ENCODE measurements around the gene ITGBL1.

ITGBL1 gene

GRCh38 chr13:101486708-101487437, 34.4 kb downstream of the ITGBL1 start:
- H3K4me1 ChIP-seq (ENCODE audit: control insufficient read depth, insufficient read depth, low read length) = no peaks in the 10 kb centered on the region
- ChIA-PET CTCF (interaction anchor here (0.7 kb wide), 2 partner anchors 35 to 342 kb away, joined by 3 read pairs; no protein-coding TSS in a partner anchor), POLR2A (no interaction called here)
- H3K27ac ChIP-seq (ENCODE audit: extremely low read depth, low read depth, low read length) = no peak overlapping the region
- H3K4me3 ChIP-seq (ENCODE audit: low read depth, low read length) = no peak overlapping the region
- no peaks in the 10 kb centered on the region for H3K9me3 ChIP-seq (ENCODE audit: control insufficient read depth, insufficient read depth, low read depth, low read length)
- TF ChIP-seq, protein P1, sequence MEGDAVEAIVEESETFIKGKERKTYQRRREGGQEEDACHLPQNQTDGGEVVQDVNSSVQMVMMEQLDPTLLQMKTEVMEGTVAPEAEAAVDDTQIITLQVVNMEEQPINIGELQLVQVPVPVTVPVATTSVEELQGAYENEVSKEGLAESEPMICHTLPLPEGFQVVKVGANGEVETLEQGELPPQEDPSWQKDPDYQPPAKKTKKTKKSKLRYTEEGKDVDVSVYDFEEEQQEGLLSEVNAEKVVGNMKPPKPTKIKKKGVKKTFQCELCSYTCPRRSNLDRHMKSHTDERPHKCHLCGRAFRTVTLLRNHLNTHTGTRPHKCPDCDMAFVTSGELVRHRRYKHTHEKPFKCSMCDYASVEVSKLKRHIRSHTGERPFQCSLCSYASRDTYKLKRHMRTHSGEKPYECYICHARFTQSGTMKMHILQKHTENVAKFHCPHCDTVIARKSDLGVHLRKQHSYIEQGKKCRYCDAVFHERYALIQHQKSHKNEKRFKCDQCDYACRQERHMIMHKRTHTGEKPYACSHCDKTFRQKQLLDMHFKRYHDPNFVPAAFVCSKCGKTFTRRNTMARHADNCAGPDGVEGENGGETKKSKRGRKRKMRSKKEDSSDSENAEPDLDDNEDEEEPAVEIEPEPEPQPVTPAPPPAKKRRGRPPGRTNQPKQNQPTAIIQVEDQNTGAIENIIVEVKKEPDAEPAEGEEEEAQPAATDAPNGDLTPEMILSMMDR (tag by site-specific recombination; IDR thresholded peaks at IDR 0.05) = no peak
- TF ChIP-seq, protein P2, sequence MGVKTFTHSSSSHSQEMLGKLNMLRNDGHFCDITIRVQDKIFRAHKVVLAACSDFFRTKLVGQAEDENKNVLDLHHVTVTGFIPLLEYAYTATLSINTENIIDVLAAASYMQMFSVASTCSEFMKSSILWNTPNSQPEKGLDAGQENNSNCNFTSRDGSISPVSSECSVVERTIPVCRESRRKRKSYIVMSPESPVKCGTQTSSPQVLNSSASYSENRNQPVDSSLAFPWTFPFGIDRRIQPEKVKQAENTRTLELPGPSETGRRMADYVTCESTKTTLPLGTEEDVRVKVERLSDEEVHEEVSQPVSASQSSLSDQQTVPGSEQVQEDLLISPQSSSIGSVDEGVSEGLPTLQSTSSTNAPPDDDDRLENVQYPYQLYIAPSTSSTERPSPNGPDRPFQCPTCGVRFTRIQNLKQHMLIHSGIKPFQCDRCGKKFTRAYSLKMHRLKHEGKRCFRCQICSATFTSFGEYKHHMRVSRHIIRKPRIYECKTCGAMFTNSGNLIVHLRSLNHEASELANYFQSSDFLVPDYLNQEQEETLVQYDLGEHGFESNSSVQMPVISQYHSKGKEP (tag by site-specific recombination; IDR thresholded peaks at IDR 0.05) = no peak
- TF ChIP-seq ZNF214 (tag by site-specific recombination; IDR thresholded peaks at IDR 0.05; ENCODE audit: borderline replicate concordance) (no peak), MEIS1 (CRISPR knock-in tag; IDR thresholded peaks at IDR 0.05; ENCODE audit: borderline replicate concordance) (no peak), ZSCAN16 (tag by site-specific recombination; IDR thresholded peaks at IDR 0.05) (no peak), ZNF16 (tag by site-specific recombination; IDR thresholded peaks at IDR 0.05; ENCODE audit: low read depth) (no peak), HIC1 (tag by site-specific recombination; IDR thresholded peaks at IDR 0.05) (no peak), ZNF354C (tag by site-specific recombination; IDR thresholded peaks at IDR 0.05; ENCODE audit: borderline replicate concordance, low read depth) (no peak), ZFP41 (tag by site-specific recombination; IDR thresholded peaks at IDR 0.05; ENCODE audit: borderline replicate concordance) (no peak), ZIC2 (tag by site-specific recombination; IDR thresholded peaks at IDR 0.05) (no peak)
- H3K36me3 ChIP-seq (ENCODE audit: control insufficient read depth in 2 of 2, insufficient read depth in 1 of 2, low read length in 2 of 2) = no peaks in the 10 kb centered on the region

DNA sequence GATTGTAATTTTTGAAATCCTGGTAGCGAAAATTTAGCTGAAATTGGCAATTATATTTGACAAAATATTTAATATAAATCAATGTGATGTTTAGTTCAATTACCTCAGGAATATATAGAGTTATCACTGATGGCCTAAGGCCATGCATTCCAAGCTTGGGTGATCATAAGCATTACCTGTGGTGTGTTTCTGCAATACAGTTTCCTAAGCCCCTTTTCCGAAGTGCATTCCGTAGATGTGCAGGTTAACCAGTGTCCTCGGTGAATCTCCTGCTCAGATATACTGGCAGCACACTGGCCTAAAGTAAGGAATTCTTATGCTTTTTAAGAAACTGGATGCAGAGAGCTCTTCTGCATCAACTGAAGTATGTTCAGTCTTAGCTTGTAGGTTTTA, 35.0 kb downstream of the ITGBL1 start:
- Histone ChIP-seq H3K4me3 (ENCODE audit: low read depth, low read length) (no peak overlapping the region), H3K27ac (ENCODE audit: extremely low read depth, low read depth, low read length) (no peak overlapping the region), H3K9me3 (ENCODE audit: control insufficient read depth, insufficient read depth, low read depth, low read length) (no peaks in the 10 kb centered on the region), H3K36me3 (ENCODE audit: control insufficient read depth in 2 of 2, insufficient read depth in 1 of 2, low read length in 2 of 2) (no peaks in the 10 kb centered on the region), H3K4me1 (ENCODE audit: control insufficient read depth, insufficient read depth, low read length) (no peaks in the 10 kb centered on the region)
- POLR2A ChIA-PET = no interaction called here
- CTCF ChIA-PET = interaction anchor here (0.7 kb wide), 1 partner anchor 36 kb away, joined by 3 read pairs; no protein-coding TSS in a partner anchor
- no peak for TF ChIP-seq ZNF792 (tag by site-specific recombination; IDR thresholded peaks at IDR 0.05)
- TF ChIP-seq, protein P3, sequence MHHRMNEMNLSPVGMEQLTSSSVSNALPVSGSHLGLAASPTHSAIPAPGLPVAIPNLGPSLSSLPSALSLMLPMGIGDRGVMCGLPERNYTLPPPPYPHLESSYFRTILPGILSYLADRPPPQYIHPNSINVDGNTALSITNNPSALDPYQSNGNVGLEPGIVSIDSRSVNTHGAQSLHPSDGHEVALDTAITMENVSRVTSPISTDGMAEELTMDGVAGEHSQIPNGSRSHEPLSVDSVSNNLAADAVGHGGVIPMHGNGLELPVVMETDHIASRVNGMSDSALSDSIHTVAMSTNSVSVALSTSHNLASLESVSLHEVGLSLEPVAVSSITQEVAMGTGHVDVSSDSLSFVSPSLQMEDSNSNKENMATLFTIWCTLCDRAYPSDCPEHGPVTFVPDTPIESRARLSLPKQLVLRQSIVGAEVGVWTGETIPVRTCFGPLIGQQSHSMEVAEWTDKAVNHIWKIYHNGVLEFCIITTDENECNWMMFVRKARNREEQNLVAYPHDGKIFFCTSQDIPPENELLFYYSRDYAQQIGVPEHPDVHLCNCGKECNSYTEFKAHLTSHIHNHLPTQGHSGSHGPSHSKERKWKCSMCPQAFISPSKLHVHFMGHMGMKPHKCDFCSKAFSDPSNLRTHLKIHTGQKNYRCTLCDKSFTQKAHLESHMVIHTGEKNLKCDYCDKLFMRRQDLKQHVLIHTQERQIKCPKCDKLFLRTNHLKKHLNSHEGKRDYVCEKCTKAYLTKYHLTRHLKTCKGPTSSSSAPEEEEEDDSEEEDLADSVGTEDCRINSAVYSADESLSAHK (tag by site-specific recombination; IDR thresholded peaks at IDR 0.05) = no peak
- no peak for TF ChIP-seq YY1 (tag by site-specific recombination; IDR thresholded peaks at IDR 0.05)
- TF ChIP-seq ZNF394 (tag by site-specific recombination; IDR thresholded peaks at IDR 0.05; ENCODE audit: borderline replicate concordance) = no peak
- no peak for TF ChIP-seq ZNF837 (tag by site-specific recombination; IDR thresholded peaks at IDR 0.05)
- no peak for TF ChIP-seq ZBTB17 (tag by site-specific recombination; IDR thresholded peaks at IDR 0.05)
- TF ChIP-seq ZNF138 (tag by site-specific recombination; IDR thresholded peaks at IDR 0.05; ENCODE audit: borderline replicate concordance) = no peak

Data from HEK293 (cell line).